Muscle of leg (tissue), 11 donors: ENCODE data around the gene ZBTB39. TPM values are rescaled to one million over a fixed set of nuclear protein-coding genes. Genes with fewer than 3 reads are reported as not detected.
A peak's percentile ranks its signal among the peaks of the same experiment; 100 is the strongest.

Experiments
- DNase-seq: peaks from one replicate; pipeline ENCODE4 v3.0.0; 2013
- H3K27ac ChIP-seq: one replicate; pipeline ENCODE4 v1.5.1; 2013; ENCODE audit warnings: mild to moderate bottlenecking, low read length, control low read depth
- H3K27me3 ChIP-seq: one replicate; pipeline ENCODE4 v1.6.1; 2013; ENCODE audit warnings: low read length; ENCODE audit not compliant: control insufficient read depth, insufficient read depth
- H3K36me3 ChIP-seq: one replicate; pipeline ENCODE4 v1.6.1; 2013; ENCODE audit warnings: low read length; ENCODE audit not compliant: control insufficient read depth, insufficient read depth
- H3K4me1 ChIP-seq: one replicate; pipeline ENCODE4 v1.6.1; 2013; ENCODE audit warnings: low read length; ENCODE audit not compliant: control insufficient read depth, insufficient read depth
- H3K4me3 ChIP-seq: one replicate; pipeline ENCODE4 v1.5.1; 2013; ENCODE audit warnings: low read length, control low read depth
- H3K9me3 ChIP-seq: replicated peaks from 2 replicates; pipeline ENCODE4 v1.6.1; 2013; ENCODE audit warnings: low read depth, low read length; ENCODE audit not compliant: control insufficient read depth
- WGBS: methylation state at CpG from one replicate; pipeline ENCODE4 v1.1.5; 2013; ENCODE audit warnings: missing lambda C conversion rate; ENCODE audit not compliant: insufficient coverage; 5-methylcytosine and 5-hydroxymethylcytosine counted together
- polyA plus RNA-seq, 8 donors: library from polyadenylated mRNA; unstranded; fragments of 120-200 nt; gene quantifications; one replicate each; pipeline versions ENCODE4 v1.2.1 to v1.2.3, GENCODE V29; 2013; ENCODE audit warnings: inconsistent platforms in 1 of 8, low replicate concordance in 1 of 8; ENCODE audit not compliant: insufficient read length in 8 of 8, insufficient read depth in 1 of 8
- total RNA-seq: library from RNA; stranded (reverse); fragments of 120-200 nt; gene quantifications from one replicate; pipeline ENCODE4 v1.2.4, GENCODE V29; 2013

ZBTB39 gene
- total and polyA plus RNA-seq, 9 donors, result 4.3 to 7.0 (median 5.7) TPM

- WGBS, result 93% methylated on average over 11 of the region's 13 CpGs
- H3K27me3 ChIP-seq, result no peaks in the 10 kb centered on the region
- DNase-seq, result no peak
- peaks cover 12% of the 10 kb centered on the region for H3K4me1 ChIP-seq
- H3K36me3 ChIP-seq, result peaks cover 58% of the 10 kb centered on the region
- no peaks in the 10 kb centered on the region for H3K9me3 ChIP-seq
- H3K4me3 ChIP-seq, result no peak overlapping the region
- H3K27ac ChIP-seq, result no peak overlapping the region
These were observed 3.0 kb downstream of the ZBTB39 start for GRCh38 chr12:57003395-57003794.

GRCh38 chr12:57001448-57001906 lies 4.9 kb downstream of the ZBTB39 start:
- Histone ChIP-seq H3K4me1 (peaks cover 14% of the 10 kb centered on the region), H3K36me3 (peaks cover 64% of the 10 kb centered on the region), H3K4me3 (no peak overlapping the region), H3K27ac (no peak overlapping the region), H3K9me3 (no peaks in the 10 kb centered on the region), H3K27me3 (no peaks in the 10 kb centered on the region)
- peak; percentile 37 for DNase-seq
- WGBS, result 31% methylated on average over 11 of the region's 13 CpGs

GRCh38 chr12:57000393-57000792 lies 6.0 kb downstream of the ZBTB39 start:
- H3K27me3 ChIP-seq, result no peaks in the 10 kb centered on the region
- H3K9me3 ChIP-seq, result no peaks in the 10 kb centered on the region
- no peak overlapping the region for H3K27ac ChIP-seq
- H3K4me3 ChIP-seq, result no peak overlapping the region
- H3K36me3 ChIP-seq, result peaks cover 72% of the 10 kb centered on the region
- peaks cover 11% of the 10 kb centered on the region for H3K4me1 ChIP-seq
- no CpG with 5 or more reads among the region's 1 CpG for WGBS
- DNase-seq, result no peak

- H3K27ac ChIP-seq, result no peak overlapping the region
- DNase-seq, result no peak
- WGBS, result 79% methylated on average over 2 of the region's 4 CpGs
These were observed 6.9 kb downstream of the ZBTB39 start for GRCh38 chr12:56999456-56999855.

GRCh38 chr12:56998981-56999380 lies 7.4 kb downstream of the ZBTB39 start:
- H3K9me3 ChIP-seq, result no peaks in the 10 kb centered on the region
- DNase-seq, result no peak
- H3K27ac ChIP-seq, result no peak overlapping the region
- peaks cover 11% of the 10 kb centered on the region for H3K4me1 ChIP-seq
- no CpG with 5 or more reads among the region's 4 CpGs for WGBS
- H3K4me3 ChIP-seq, result no peak overlapping the region
- no peaks in the 10 kb centered on the region for H3K27me3 ChIP-seq
- H3K36me3 ChIP-seq, result peaks cover 66% of the 10 kb centered on the region

More at GRCh38 chr12:56999456-56999855, 6.9 kb downstream of the ZBTB39 start:
- no peaks in the 10 kb centered on the region for H3K9me3 ChIP-seq
- H3K4me3 ChIP-seq, result no peak overlapping the region
- H3K36me3 ChIP-seq, result peaks cover 70% of the 10 kb centered on the region
- peaks cover 11% of the 10 kb centered on the region for H3K4me1 ChIP-seq
- H3K27me3 ChIP-seq, result no peaks in the 10 kb centered on the region

- DNase-seq, result no peak
- peaks cover 11% of the 10 kb centered on the region for H3K4me1 ChIP-seq
- H3K9me3 ChIP-seq, result no peaks in the 10 kb centered on the region
- peaks cover 59% of the 10 kb centered on the region for H3K36me3 ChIP-seq
- no peak overlapping the region for H3K27ac ChIP-seq
- WGBS, result 84% methylated on average over 6 of the region's 6 CpGs
- H3K27me3 ChIP-seq, result no peaks in the 10 kb centered on the region
- H3K4me3 ChIP-seq, result no peak overlapping the region
These were observed 8.0 kb downstream of the ZBTB39 start for GRCh38 chr12:56998316-56998715.

- 76% methylated on average over 11 of the region's 12 CpGs for WGBS
- no peak for DNase-seq
- Histone ChIP-seq H3K4me1 (peaks cover 11% of the 10 kb centered on the region), H3K4me3 (no peak overlapping the region), H3K27ac (no peak overlapping the region), H3K27me3 (no peaks in the 10 kb centered on the region), H3K9me3 (no peaks in the 10 kb centered on the region), H3K36me3 (peaks cover 48% of the 10 kb centered on the region)
These were observed 9.4 kb downstream of the ZBTB39 start for GRCh38 chr12:56996793-56997545.

GRCh38 chr12:56995930-56996496 lies 10.3 kb downstream of the ZBTB39 start:
- H3K9me3 ChIP-seq, result no peaks in the 10 kb centered on the region
- H3K27ac ChIP-seq, result no peak overlapping the region
- H3K4me3 ChIP-seq, result no peak overlapping the region
- peaks cover 40% of the 10 kb centered on the region for H3K36me3 ChIP-seq
- DNase-seq, result no peak
- WGBS, result 93% methylated on average over 11 of the region's 11 CpGs
- peaks cover 11% of the 10 kb centered on the region for H3K4me1 ChIP-seq
- no peaks in the 10 kb centered on the region for H3K27me3 ChIP-seq

- Histone ChIP-seq H3K36me3 (peaks cover 33% of the 10 kb centered on the region), H3K4me3 (no peak overlapping the region), H3K27me3 (no peaks in the 10 kb centered on the region), H3K27ac (no peak overlapping the region), H3K9me3 (no peaks in the 10 kb centered on the region), H3K4me1 (peaks cover 11% of the 10 kb centered on the region)
- WGBS, result 92% methylated on average over 24 of the region's 26 CpGs
- DNase-seq, result no peak
These were observed 11.0 kb downstream of the ZBTB39 start for GRCh38 chr12:56995201-56995929.

- 65% methylated on average over 3 of the region's 10 CpGs for WGBS
- DNase-seq, result no peak
- H3K9me3 ChIP-seq, result no peaks in the 10 kb centered on the region
- no peak overlapping the region for H3K4me3 ChIP-seq
- H3K27ac ChIP-seq, result no peak overlapping the region
- H3K4me1 ChIP-seq, result peaks cover 11% of the 10 kb centered on the region
- H3K27me3 ChIP-seq, result no peaks in the 10 kb centered on the region
- peaks cover 25% of the 10 kb centered on the region for H3K36me3 ChIP-seq
These were observed 12.1 kb downstream of the ZBTB39 start for GRCh38 chr12:56994231-56994746.
